Body of pancreas (tissue), 4 donors: ENCODE results near the gene CFAP61. TPM values are rescaled to one million over a fixed set of nuclear protein-coding genes. Genes with fewer than 3 reads are reported as not detected.

Experiments used
- ATAC-seq: fragments of 150-250 bp; one replicate; pipeline ENCODE4 v1.9.1; 2016
- DNase-seq, 4 donors: peaks; one replicate each; pipeline ENCODE4 v3.0.0-alpha.2; 2019
- H3K27ac ChIP-seq, 4 donors: fragments of 200-600 bp; sonication (generic); 1 replicate in 3 of 4; 2 replicates in 1 of 4; pipeline versions ENCODE4 v1.5.1 to v1.6.1; 2016 to 2019; ENCODE audit warnings: mild to moderate bottlenecking in 1 of 4, mixed read lengths in 1 of 4, moderate library complexity in 1 of 4
- H3K27me3 ChIP-seq, 2 donors: fragments of 200-600 bp; sonication (generic); one replicate each; pipeline ENCODE4 v1.6.0; 2016; ENCODE audit warnings: mild to moderate bottlenecking in 1 of 2
- H3K36me3 ChIP-seq, 2 donors: fragments of 200-600 bp; sonication (generic); replicated peaks in 1 of 2; 2 replicates each; pipeline ENCODE4 v1.5.1; 2016; ENCODE audit warnings: low read depth in 2 of 2; ENCODE audit not compliant: insufficient read depth in 1 of 2
- H3K4me1 ChIP-seq: fragments of 200-600 bp; sonication (generic); one replicate; pipeline ENCODE4 v1.6.0; 2016
- H3K4me3 ChIP-seq, 2 donors: fragments of 200-600 bp; sonication (generic); 1 replicate in 1 of 2; 2 replicates in 1 of 2; pipeline ENCODE4 v1.5.1; 2016 to 2019
- H3K9me3 ChIP-seq, 3 donors: fragments of 200-600 bp; sonication (generic); 1 replicate in 2 of 3; 2 replicates in 1 of 3; pipeline ENCODE4 v1.5.1; 2016
- POLR2A ChIP-seq, 3 donors: fragments of 450-650 bp; IDR thresholded peaks; one replicate each; pipeline ENCODE4 v1.6.1; 2016; ENCODE audit warnings: antibody characterized with exemption in 3 of 3, mild to moderate bottlenecking in 2 of 3
- WGBS, 2 donors: methylation state at CpG; one replicate each; pipeline ENCODE4 v1.1.5; 2017; 5-methylcytosine and 5-hydroxymethylcytosine counted together
- intact Hi-C: fragments of 100-400 bp; cut with DNase I; formaldehyde crosslinking; loops from one replicate; pipeline ENCODE4 v1.15.1; 2023
- total RNA-seq, 2 donors: library from RNA; depleted of rRNA; stranded (reverse); fragments of >200 nt; gene quantifications; one replicate each; pipeline ENCODE4 v1.1.0, GENCODE V29; 2016
- TF ChIP-seq, protein P1 (sequence below), 7 experiments: fragments of 450-650 bp in 4 of 7; fragments of 200-600 bp in 3 of 7; sonication (generic) in 3 of 7; IDR thresholded peaks; one replicate each; pipeline ENCODE4 v1.5.1; 2016 to 2019; ENCODE audit warnings: antibody characterized with exemption in 7 of 7

CFAP61 gene
- total RNA-seq, 2 donors from 2014 or later, result 0.52 TPM; not detected in 1

DNA sequence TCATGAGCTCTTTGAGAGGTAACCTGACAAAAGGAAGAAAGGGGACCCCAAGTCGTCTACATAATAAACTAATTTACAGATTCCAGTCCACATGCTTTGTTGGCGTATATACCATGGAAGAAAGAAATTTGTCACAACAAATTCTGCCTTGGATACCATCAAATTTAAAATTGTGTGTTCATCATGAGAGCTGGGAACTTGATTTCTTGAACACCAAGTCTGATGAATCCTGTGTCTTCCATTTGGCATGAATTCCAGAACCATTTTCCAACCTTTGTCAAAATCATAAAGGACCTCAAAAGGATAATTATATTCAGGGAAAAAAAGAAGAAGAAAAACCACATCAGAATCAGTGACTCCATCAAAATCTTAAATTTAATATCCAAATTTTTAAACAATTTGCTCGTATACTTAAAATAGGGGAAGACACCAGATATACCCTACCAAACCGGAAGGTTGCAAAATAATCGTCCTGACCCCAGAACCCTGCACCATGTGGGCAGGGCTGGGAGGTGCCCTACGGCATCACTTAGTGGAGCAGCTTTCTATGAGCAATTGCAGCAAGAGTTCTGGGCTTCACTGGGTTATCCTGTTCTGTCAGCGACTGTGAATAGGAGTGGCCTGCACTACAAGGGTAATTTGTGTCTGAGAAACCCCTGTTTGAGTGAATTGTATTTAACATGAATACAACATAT is 241.5 kb downstream of the CFAP61 start:
- TF ChIP-seq POLR2A (IDR thresholded peaks at IDR 0.05), result no peak
- TF ChIP-seq, protein P1, sequence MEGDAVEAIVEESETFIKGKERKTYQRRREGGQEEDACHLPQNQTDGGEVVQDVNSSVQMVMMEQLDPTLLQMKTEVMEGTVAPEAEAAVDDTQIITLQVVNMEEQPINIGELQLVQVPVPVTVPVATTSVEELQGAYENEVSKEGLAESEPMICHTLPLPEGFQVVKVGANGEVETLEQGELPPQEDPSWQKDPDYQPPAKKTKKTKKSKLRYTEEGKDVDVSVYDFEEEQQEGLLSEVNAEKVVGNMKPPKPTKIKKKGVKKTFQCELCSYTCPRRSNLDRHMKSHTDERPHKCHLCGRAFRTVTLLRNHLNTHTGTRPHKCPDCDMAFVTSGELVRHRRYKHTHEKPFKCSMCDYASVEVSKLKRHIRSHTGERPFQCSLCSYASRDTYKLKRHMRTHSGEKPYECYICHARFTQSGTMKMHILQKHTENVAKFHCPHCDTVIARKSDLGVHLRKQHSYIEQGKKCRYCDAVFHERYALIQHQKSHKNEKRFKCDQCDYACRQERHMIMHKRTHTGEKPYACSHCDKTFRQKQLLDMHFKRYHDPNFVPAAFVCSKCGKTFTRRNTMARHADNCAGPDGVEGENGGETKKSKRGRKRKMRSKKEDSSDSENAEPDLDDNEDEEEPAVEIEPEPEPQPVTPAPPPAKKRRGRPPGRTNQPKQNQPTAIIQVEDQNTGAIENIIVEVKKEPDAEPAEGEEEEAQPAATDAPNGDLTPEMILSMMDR (IDR thresholded peaks at IDR 0.05), result no peak
- Histone ChIP-seq H3K4me3 (no peak overlapping the region), H3K27me3 (no peaks in the 10 kb centered on the region), H3K36me3 (no peaks in the 10 kb centered on the region), H3K9me3 (no peaks in the 10 kb centered on the region), H3K4me1 (no peaks in the 10 kb centered on the region), H3K27ac (no peak overlapping the region)
- WGBS, 2 donors, result 67 to 70% methylated on average over 6 to 7 of the region's 7 CpGs
- ATAC-seq, result no peak
- intact Hi-C loops, result no loop called here
- DNase-seq, result no peak

DNA sequence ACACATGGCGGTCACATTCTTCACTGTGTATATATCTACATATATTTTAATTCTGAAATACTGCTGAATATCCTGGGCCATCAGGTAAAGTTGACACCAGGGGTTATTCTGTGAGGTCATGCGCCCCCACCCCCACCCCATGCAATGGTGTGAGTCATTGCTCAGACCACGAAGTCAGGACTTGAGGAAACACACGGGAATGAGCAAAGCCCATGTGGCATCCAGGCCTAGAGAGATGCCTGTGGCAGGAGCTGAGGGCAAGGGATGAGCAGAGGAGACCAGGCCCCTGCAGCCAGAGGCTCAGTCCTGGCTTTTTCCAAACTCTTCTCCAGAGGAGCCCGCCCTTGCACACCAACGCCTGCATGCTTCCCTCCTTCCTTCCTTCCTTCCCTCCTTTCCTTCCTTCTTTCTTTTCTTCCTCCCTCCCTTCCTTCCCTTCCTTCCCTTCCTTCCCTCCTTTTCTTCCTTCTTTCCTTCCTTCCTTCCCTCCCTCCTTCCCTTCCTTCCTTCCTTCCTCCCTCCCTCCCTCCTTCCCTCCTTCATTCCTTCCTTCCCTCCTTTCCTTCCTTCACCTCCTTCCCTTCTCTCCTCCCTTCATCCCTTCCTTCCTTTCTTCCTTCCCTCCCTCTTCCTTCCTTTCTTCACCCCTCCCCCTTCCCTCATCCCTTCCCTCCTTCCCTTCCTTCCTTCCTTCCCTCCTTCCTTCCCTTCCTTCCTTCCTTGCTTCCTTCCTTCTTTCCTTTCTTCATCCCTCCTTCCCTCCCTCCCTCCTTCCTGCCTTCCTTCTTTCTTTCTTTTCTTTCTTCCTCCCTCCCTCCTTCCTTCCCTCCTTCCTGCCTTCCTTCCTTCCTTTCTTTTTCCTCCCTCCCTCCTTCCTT is 243.5 kb downstream of the CFAP61 start:
- intact Hi-C loops, result no loop called here
- ATAC-seq (no peak), DNase-seq (no peak)
- Histone ChIP-seq H3K9me3 (no peaks in the 10 kb centered on the region), H3K27ac (no peak overlapping the region), H3K4me1 (no peaks in the 10 kb centered on the region), H3K36me3 (no peaks in the 10 kb centered on the region), H3K4me3 (no peak overlapping the region), H3K27me3 (no peaks in the 10 kb centered on the region)
- TF ChIP-seq POLR2A (IDR thresholded peaks at IDR 0.05), result no peak
- TF ChIP-seq, protein P1 (IDR thresholded peaks at IDR 0.05), result no peak
- 72 to 76% methylated on average over 6 of the region's 6 CpGs for WGBS, 2 donors

DNA sequence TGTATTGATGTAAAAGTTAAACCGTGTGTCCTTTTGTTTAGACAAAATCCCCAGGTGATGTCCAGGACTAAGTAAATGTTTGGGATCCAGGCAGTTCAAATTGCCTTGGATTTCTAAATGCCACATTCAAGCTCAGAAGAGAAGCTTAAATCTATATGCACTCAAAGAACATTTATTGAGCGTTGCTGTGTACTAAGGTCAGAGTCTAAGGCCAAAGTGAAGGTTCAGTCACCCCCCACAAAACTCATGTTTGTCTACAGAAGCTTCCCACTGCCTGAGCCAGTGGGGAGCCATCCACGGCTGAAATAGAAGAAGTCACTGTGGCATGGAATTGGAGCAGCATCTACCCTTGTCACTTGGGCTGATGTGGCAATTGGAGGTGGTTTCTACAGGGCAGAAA is 244.8 kb downstream of the CFAP61 start:
- no peaks in the 10 kb centered on the region for H3K27me3 ChIP-seq
- no peak overlapping the region for H3K27ac ChIP-seq
- H3K36me3 ChIP-seq, result no peaks in the 10 kb centered on the region
- ATAC-seq (no peak), DNase-seq (no peak)
- WGBS, 2 donors, result 41 to 63% methylated on average over 3 of the region's 3 CpGs
- intact Hi-C loops, result no loop called here
- H3K4me3 ChIP-seq, result no peak overlapping the region
- no peaks in the 10 kb centered on the region for H3K4me1 ChIP-seq
- TF ChIP-seq, protein P1 (IDR thresholded peaks at IDR 0.05), result no peak
- TF ChIP-seq POLR2A (IDR thresholded peaks at IDR 0.05), result no peak
- H3K9me3 ChIP-seq, result no peaks in the 10 kb centered on the region

DNA sequence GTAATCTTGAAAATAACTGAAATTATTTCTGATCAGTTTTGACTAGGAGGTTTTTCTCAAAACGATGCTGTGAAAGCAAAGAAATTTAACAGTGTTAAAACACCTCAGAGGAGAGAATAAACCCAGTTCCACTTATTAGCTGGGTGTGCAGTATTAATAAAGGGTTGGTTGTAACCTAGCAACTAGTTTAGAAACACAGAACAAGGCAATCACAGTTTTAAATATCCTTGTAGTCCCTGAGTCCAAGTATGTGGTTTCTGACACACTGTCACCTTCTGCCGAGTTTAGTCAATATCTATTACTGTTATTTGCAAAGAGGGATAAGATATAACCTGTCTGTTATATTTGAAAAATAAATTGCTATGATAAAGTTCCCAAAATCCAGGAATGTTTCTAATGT is 245.4 kb downstream of the CFAP61 start:
- WGBS, 2 donors, result 29 to 41% methylated on average over 2 of the region's 2 CpGs
- intact Hi-C loops, result no loop called here

More for the DNA sequence above, 245.4 kb downstream of the CFAP61 start:
- TF ChIP-seq, protein P1 (IDR thresholded peaks at IDR 0.05), result no peak
- no peak for TF ChIP-seq POLR2A (IDR thresholded peaks at IDR 0.05)
- no peaks in the 10 kb centered on the region for H3K27me3 ChIP-seq
- no peak for ATAC-seq
- H3K27ac ChIP-seq, result no peak overlapping the region
- no peak overlapping the region for H3K4me3 ChIP-seq
- no peaks in the 10 kb centered on the region for H3K9me3 ChIP-seq
- DNase-seq, result no peak
- H3K36me3 ChIP-seq, result no peaks in the 10 kb centered on the region
- H3K4me1 ChIP-seq, result no peaks in the 10 kb centered on the region
